T-helper 1 cell treated with Interleukin-12 subunit alpha and Interleukin-12 subunit beta and Interleukin-4 antibody, amounts not matched to agents 30 μg/mL and 1 μg/mL, for 36 hours (primary cell): ENCODE measurements around the gene MAN1C1.

Experiments used
- H3K27ac Mint-ChIP-seq: one replicate; pipeline ENCODE4 v1.8.0; 2021; ENCODE audit warnings: mild to moderate bottlenecking, mixed read lengths
- H3K27me3 Mint-ChIP-seq: one replicate; pipeline ENCODE4 v1.8.0; 2021; ENCODE audit warnings: low read depth, mixed read lengths
- H3K36me3 Mint-ChIP-seq: one replicate; pipeline ENCODE4 v1.8.0; 2021; ENCODE audit warnings: low read depth, mixed read lengths
- H3K4me1 Mint-ChIP-seq: one replicate; pipeline ENCODE4 v1.8.0; 2021; ENCODE audit warnings: low read depth, mixed read lengths
- H3K4me3 Mint-ChIP-seq: one replicate; pipeline ENCODE4 v1.8.0; 2021; ENCODE audit warnings: mild to moderate bottlenecking, moderate library complexity, mixed read lengths
- H3K9me3 Mint-ChIP-seq: one replicate; pipeline ENCODE4 v1.8.0; 2021; ENCODE audit warnings: mixed read lengths

Gene MAN1C1

GRCh38 chr1:25645637-25646400, 29.2 kb downstream of the MAN1C1 start:
- H3K27ac Mint-ChIP-seq = no peak overlapping the region
- H3K9me3 Mint-ChIP-seq = no peaks in the 10 kb centered on the region
- no peak overlapping the region for H3K4me3 Mint-ChIP-seq
- peaks cover 84% of the 10 kb centered on the region for H3K27me3 Mint-ChIP-seq
- H3K36me3 Mint-ChIP-seq = peaks cover 7% of the 10 kb centered on the region
- peaks cover 34% of the 10 kb centered on the region for H3K4me1 Mint-ChIP-seq

- Mint-ChIP-seq H3K4me1 (peaks cover 22% of the 10 kb centered on the region), H3K4me3 (no peak overlapping the region), H3K9me3 (no peaks in the 10 kb centered on the region), H3K27me3 (peaks cover 71% of the 10 kb centered on the region), H3K27ac (no peak overlapping the region), H3K36me3 (peaks cover 2% of the 10 kb centered on the region)
These were observed 30.5 kb downstream of the MAN1C1 start for GRCh38 chr1:25647106-25647505.

- Mint-ChIP-seq H3K27ac (no peak overlapping the region), H3K27me3 (peaks cover 67% of the 10 kb centered on the region), H3K9me3 (no peaks in the 10 kb centered on the region), H3K4me3 (no peak overlapping the region), H3K36me3 (peaks cover 1% of the 10 kb centered on the region), H3K4me1 (peaks cover 14% of the 10 kb centered on the region)
These were observed 31.3 kb downstream of the MAN1C1 start for GRCh38 chr1:25647863-25648262.

- no peak overlapping the region for H3K4me3 Mint-ChIP-seq
- peaks cover 74% of the 10 kb centered on the region for H3K27me3 Mint-ChIP-seq
- no peak overlapping the region for H3K27ac Mint-ChIP-seq
These were observed 32.3 kb downstream of the MAN1C1 start for GRCh38 chr1:25648681-25649440.

GRCh38 chr1:25649505-25650288, 33.1 kb downstream of the MAN1C1 start:
- no peak overlapping the region for H3K27ac Mint-ChIP-seq
- H3K27me3 Mint-ChIP-seq = peaks cover 74% of the 10 kb centered on the region
- H3K4me1 Mint-ChIP-seq = peaks cover 6% of the 10 kb centered on the region
- H3K36me3 Mint-ChIP-seq = peaks cover 1% of the 10 kb centered on the region
- H3K4me3 Mint-ChIP-seq = no peak overlapping the region
- no peaks in the 10 kb centered on the region for H3K9me3 Mint-ChIP-seq

More at GRCh38 chr1:25648681-25649440, 32.3 kb downstream of the MAN1C1 start:
- peaks cover 1% of the 10 kb centered on the region for H3K36me3 Mint-ChIP-seq
- H3K4me1 Mint-ChIP-seq = peaks cover 10% of the 10 kb centered on the region
- H3K9me3 Mint-ChIP-seq = no peaks in the 10 kb centered on the region

- Mint-ChIP-seq H3K4me3 (no peak overlapping the region), H3K27ac (no peak overlapping the region), H3K4me1 (peaks cover 6% of the 10 kb centered on the region), H3K27me3 (peaks cover 74% of the 10 kb centered on the region), H3K36me3 (peaks cover under 1% of the 10 kb centered on the region), H3K9me3 (no peaks in the 10 kb centered on the region)
These were observed 33.6 kb downstream of the MAN1C1 start for GRCh38 chr1:25650289-25650576.

GRCh38 chr1:25651036-25651640, 34.5 kb downstream of the MAN1C1 start:
- peaks cover 5% of the 10 kb centered on the region for H3K4me1 Mint-ChIP-seq
- no peaks in the 10 kb centered on the region for H3K36me3 Mint-ChIP-seq
- H3K27me3 Mint-ChIP-seq = peaks cover 71% of the 10 kb centered on the region
- no peak overlapping the region for H3K4me3 Mint-ChIP-seq
- no peak overlapping the region for H3K27ac Mint-ChIP-seq
- H3K9me3 Mint-ChIP-seq = no peaks in the 10 kb centered on the region

- H3K27me3 Mint-ChIP-seq = peaks cover 67% of the 10 kb centered on the region
- peaks cover 5% of the 10 kb centered on the region for H3K4me1 Mint-ChIP-seq
- H3K4me3 Mint-ChIP-seq = no peak overlapping the region
- H3K9me3 Mint-ChIP-seq = no peaks in the 10 kb centered on the region
- H3K27ac Mint-ChIP-seq = no peak overlapping the region
- H3K36me3 Mint-ChIP-seq = no peaks in the 10 kb centered on the region
These were observed 35.5 kb downstream of the MAN1C1 start for GRCh38 chr1:25651824-25652741.

- Mint-ChIP-seq H3K4me3 (no peak overlapping the region), H3K27me3 (peaks cover 58% of the 10 kb centered on the region), H3K36me3 (no peaks in the 10 kb centered on the region), H3K4me1 (peaks cover 1% of the 10 kb centered on the region), H3K9me3 (no peaks in the 10 kb centered on the region), H3K27ac (no peak overlapping the region)
These were observed 37.0 kb downstream of the MAN1C1 start for GRCh38 chr1:25653558-25653957.

GRCh38 chr1:25654109-25654660, 37.6 kb downstream of the MAN1C1 start:
- Mint-ChIP-seq H3K36me3 (no peaks in the 10 kb centered on the region), H3K9me3 (no peaks in the 10 kb centered on the region), H3K4me1 (no peaks in the 10 kb centered on the region), H3K4me3 (no peak overlapping the region), H3K27me3 (peaks cover 59% of the 10 kb centered on the region), H3K27ac (no peak overlapping the region)

- H3K36me3 Mint-ChIP-seq = no peaks in the 10 kb centered on the region
- no peak overlapping the region for H3K4me3 Mint-ChIP-seq
- H3K9me3 Mint-ChIP-seq = no peaks in the 10 kb centered on the region
- H3K27ac Mint-ChIP-seq = no peak overlapping the region
- peaks cover 65% of the 10 kb centered on the region for H3K27me3 Mint-ChIP-seq
- no peaks in the 10 kb centered on the region for H3K4me1 Mint-ChIP-seq
These were observed 40.7 kb downstream of the MAN1C1 start for GRCh38 chr1:25657121-25657882.

GRCh38 chr1:25657883-25658760, 41.5 kb downstream of the MAN1C1 start:
- no peaks in the 10 kb centered on the region for H3K9me3 Mint-ChIP-seq
- no peak overlapping the region for H3K4me3 Mint-ChIP-seq
- H3K4me1 Mint-ChIP-seq = no peaks in the 10 kb centered on the region
- H3K36me3 Mint-ChIP-seq = no peaks in the 10 kb centered on the region
- peaks cover 64% of the 10 kb centered on the region for H3K27me3 Mint-ChIP-seq
- no peak overlapping the region for H3K27ac Mint-ChIP-seq
